Mesothelial cell of epicardium (in vitro differentiated cells): ENCODE measurements around the gene PLA2G6. TPM values are rescaled to one million over a fixed set of nuclear protein-coding genes. Genes with fewer than 3 reads are reported as not detected.

Experiments used
- DNase-seq, 2 experiments: peaks; one replicate each; pipeline ENCODE4 v3.0.0; 2021; ENCODE audit warnings: low spot score in 2 of 2; ENCODE audit not compliant: unreplicated experiment in 2 of 2
- H3K27ac Mint-ChIP-seq: 2 replicates; pipeline ENCODE4 v1.8.0; 2021; ENCODE audit warnings: mixed read lengths
- H3K27me3 Mint-ChIP-seq: 2 replicates; pipeline ENCODE4 v1.8.0; 2021; ENCODE audit warnings: low read depth, mixed read lengths
- H3K36me3 Mint-ChIP-seq: 2 replicates; pipeline ENCODE4 v1.8.0; 2021; ENCODE audit warnings: mixed read lengths
- H3K4me1 Mint-ChIP-seq: 2 replicates; pipeline ENCODE4 v1.8.0; 2021; ENCODE audit warnings: mixed read lengths
- H3K4me3 Mint-ChIP-seq: 2 replicates; pipeline ENCODE4 v1.8.0; 2021; ENCODE audit warnings: mild to moderate bottlenecking, moderate library complexity, mixed read lengths
- H3K9me3 Mint-ChIP-seq: 2 replicates; pipeline ENCODE4 v1.8.0; 2021; ENCODE audit warnings: mixed read lengths
- CTCF ChIP-seq: fragments of 200-600 bp; sonication (generic); IDR thresholded peaks from one replicate; pipeline ENCODE4 v1.5.0; 2021; ENCODE audit warnings: antibody characterized with exemption; ENCODE audit not compliant: unreplicated experiment
- total RNA-seq: library from RNA; stranded (reverse); gene quantifications from 3 replicates; pipeline ENCODE4 v1.2.1, GENCODE V29; 2021

Gene PLA2G6
- total RNA-seq, 1 donor from 2014 or later: 88.2 TPM

- Mint-ChIP-seq H3K4me1 (peaks cover 29% of the 10 kb centered on the region), H3K36me3 (peaks cover 4% of the 10 kb centered on the region), H3K27ac (peak overlapping the region; percentile 79), H3K4me3 (no peak overlapping the region), H3K27me3 (peaks cover 13% of the 10 kb centered on the region), H3K9me3 (no peaks in the 10 kb centered on the region)
- no peak for TF ChIP-seq CTCF
- no peak for DNase-seq
Measured at GRCh38 chr22:38215156-38216038, 33.8 kb upstream of the PLA2G6 start.

GRCh38 chr22:38214302-38215056 is 32.8 kb upstream of the PLA2G6 start:
- Mint-ChIP-seq H3K27ac (peak overlapping the region; percentile 19), H3K4me3 (peak overlapping the region; percentile 48), H3K36me3 (peaks cover 4% of the 10 kb centered on the region), H3K27me3 (peaks cover 13% of the 10 kb centered on the region), H3K9me3 (no peaks in the 10 kb centered on the region), H3K4me1 (peaks cover 29% of the 10 kb centered on the region)
- DNase-seq: peak; percentile 43 to 73
- no peak for TF ChIP-seq CTCF

- Mint-ChIP-seq H3K36me3 (peaks cover 4% of the 10 kb centered on the region), H3K9me3 (no peaks in the 10 kb centered on the region), H3K27me3 (peaks cover 13% of the 10 kb centered on the region), H3K27ac (no peak overlapping the region), H3K4me3 (peak overlapping the region; percentile 48), H3K4me1 (peaks cover 23% of the 10 kb centered on the region)
- no peak for DNase-seq
- no peak for TF ChIP-seq CTCF
Measured at GRCh38 chr22:38213990-38214301, 32.3 kb upstream of the PLA2G6 start.

- Mint-ChIP-seq H3K27ac (peak overlapping the region; percentile 31), H3K4me1 (peaks cover 19% of the 10 kb centered on the region), H3K9me3 (no peaks in the 10 kb centered on the region), H3K4me3 (no peak overlapping the region), H3K36me3 (peaks cover 4% of the 10 kb centered on the region), H3K27me3 (peaks cover 13% of the 10 kb centered on the region)
- TF ChIP-seq CTCF: no peak
- DNase-seq: no peak
Measured at GRCh38 chr22:38213319-38213989, 31.8 kb upstream of the PLA2G6 start.

GRCh38 chr22:38212442-38212841 is 30.8 kb upstream of the PLA2G6 start:
- no peak overlapping the region for H3K4me3 Mint-ChIP-seq
- peaks cover 4% of the 10 kb centered on the region for H3K36me3 Mint-ChIP-seq

More at GRCh38 chr22:38212442-38212841, 30.8 kb upstream of the PLA2G6 start:
- Mint-ChIP-seq H3K4me1 (peaks cover 9% of the 10 kb centered on the region), H3K27ac (peak overlapping the region; percentile 59), H3K9me3 (no peaks in the 10 kb centered on the region), H3K27me3 (peaks cover 13% of the 10 kb centered on the region)
- TF ChIP-seq CTCF: no peak
- DNase-seq: no peak
